Activated CD8-positive, alpha-beta memory T cell treated with anti-CD3 and anti-CD28 coated beads, Interleukin-2, amount 50 U/mL, for 4 hours (primary cell): ENCODE data around the gene DOK5.

Source experiments
- DNase-seq: peaks from one replicate; pipeline ENCODE4 v3.0.0-alpha.2; 2020

The DOK5 gene

GRCh38 chr20:54619682-54620081 is 144.3 kb downstream of the DOK5 start:
- no peak for DNase-seq

DNA sequence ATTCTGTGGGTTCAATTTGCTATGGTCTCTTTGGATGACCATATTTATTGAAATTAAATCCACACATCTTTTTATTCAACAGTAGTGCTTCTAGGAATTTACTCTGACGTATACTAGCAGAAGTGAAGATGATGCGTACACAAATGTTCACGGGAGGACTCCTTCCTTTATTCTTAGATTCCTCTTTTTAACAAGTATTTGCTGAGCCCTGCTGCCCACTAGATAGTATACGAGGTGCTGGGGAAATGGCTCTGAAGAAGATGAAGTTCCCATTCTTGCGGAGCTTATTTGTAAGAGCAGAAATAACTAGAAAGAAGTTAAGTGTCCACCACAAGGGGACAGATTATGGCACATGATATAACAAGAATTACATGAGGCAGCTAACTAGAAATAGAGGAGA is 145.2 kb downstream of the DOK5 start:
- DNase-seq: no peak

DNA sequence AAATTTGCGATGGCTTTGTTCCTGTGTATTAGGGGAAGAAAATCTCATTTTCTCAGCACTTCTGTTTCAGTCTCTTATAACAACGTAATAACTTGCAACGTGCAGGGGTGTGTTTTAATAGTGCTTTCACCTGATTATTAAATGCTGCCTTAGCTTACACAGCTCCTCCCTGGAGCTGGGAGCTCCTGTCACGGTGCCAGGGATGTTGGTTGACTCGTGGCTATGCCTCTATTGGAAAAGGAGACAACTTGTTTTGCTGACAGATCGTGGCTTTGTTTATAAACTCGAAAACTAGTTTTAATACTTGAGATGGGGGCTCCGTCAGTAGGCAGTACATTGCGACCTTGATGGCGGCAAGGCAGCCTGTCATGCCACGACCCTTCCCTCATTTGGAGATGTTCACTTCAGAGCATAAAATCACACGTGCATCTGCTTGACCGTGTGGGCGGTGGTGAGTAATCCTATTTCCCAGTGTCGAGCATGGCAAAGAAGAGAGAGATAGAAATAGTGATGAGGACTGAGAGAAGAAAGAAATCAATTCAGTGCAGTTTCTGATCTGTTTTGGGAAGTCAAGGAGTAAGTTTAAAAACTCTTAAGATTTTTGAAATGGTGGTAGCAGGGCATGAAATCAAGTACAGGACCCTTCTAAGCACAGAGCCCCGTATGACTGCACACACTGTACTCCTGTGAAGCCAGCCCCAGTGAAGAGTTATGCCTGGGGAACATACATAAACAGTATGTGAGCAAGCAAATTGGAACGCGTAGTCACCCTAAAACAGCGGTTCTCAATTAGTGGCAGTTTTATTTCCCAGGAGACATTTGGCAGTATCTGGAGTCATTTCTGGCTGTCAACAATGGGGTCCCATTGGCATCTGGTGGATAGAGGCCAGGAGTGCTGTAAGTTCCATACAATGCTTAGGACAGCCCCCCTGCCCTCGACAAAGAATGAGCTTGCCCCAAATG is 147.2 kb downstream of the DOK5 start:
- no peak for DNase-seq

- DNase-seq: no peak
Observed at GRCh38 chr20:54623991-54624569, 148.7 kb downstream of the DOK5 start.

DNA sequence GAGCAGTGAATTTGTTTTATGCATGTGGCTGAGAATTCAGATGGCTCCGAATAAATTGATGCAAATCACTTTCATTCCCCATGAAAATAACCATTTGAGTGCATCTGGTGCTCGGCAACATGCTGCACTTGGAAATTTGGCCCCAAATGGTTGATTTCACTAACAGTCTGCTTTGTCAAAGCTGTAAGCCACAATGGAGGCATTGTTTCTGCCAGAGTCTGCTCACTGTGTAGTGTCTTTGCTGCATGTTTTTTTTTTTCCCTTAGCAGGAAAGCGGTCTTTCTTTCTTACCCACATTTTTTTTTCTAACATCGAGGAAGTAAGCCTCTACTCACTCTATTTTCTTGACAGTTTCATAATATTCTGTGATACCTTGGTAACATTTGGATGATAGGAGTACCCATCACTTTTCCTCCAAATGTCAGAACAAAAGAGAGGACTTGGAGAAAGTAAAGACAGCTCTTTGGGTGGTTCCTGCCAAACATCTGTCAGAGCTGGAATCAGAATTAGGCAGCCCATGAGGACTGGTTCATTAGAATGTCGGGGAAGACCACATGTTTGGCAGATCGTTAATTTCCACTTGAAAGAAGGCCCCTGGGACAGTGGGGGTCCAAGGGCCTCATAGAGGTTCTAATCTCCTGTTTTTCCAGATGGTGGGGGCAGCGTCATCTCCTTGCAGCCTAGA is 149.5 kb downstream of the DOK5 start:
- DNase-seq: no peak

DNA sequence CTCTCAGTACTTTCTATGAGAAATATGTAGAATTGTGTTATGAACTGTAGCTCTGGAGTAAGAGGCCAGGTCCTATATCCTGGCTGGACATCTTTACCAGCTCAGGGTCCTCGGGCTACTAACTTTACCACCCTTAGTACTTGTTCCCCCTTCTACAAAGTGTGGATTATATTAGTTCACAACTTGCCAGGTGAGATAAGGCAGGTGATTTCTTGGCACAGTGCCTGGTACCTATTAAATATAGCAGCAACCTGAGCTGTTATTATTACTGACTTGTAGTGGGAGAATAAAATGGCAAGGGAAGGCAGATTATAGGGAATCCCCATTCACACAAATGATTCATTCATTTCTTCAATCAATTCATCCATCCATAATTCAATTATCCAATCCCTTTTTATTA is 150.1 kb downstream of the DOK5 start:
- no peak for DNase-seq

GRCh38 chr20:54626126-54626525 is 150.7 kb downstream of the DOK5 start:
- no peak for DNase-seq

GRCh38 chr20:54629632-54630031 is 154.2 kb downstream of the DOK5 start:
- no peak for DNase-seq

DNA sequence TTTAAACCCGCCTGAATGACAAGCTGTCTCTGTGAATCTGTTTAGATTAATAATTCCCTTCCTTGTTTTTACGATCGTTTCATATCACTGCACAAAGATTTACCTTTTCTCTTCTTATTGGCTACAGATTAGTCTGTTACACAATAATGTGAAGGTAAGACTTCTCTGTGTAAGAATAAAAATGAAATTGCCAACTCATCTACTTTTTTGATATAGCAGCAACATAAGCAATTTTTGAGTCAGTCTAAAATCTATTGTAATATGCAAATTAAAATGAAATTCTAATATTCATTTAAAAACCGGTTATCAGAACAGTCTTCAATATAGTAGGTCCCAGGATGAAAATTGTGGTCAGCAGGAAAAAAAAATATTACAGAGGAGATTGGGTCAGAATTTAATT is 155.2 kb downstream of the DOK5 start:
- no peak for DNase-seq

GRCh38 chr20:54631059-54631458 is 155.7 kb downstream of the DOK5 start:
- DNase-seq: no peak

- no peak for DNase-seq
Observed at GRCh38 chr20:54633374-54634355, 158.3 kb downstream of the DOK5 start.

DNA sequence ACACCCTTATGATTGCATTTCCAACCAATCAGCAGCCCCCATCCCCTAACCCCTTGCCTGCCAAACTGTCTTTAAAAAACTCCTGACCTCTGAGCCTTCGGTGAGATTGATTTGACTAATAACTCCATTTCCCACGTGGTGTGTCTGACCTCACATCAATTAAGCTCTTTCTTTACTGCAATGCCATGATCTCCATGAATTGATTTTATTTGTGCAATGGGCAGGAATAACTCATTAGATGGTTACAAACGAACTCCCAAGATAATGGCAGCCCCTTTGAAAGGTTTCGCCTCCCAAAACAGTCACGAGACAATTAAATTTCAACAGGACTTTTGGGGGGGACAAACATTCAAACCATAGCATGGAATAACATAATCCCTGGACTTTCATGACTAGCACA is 161.2 kb downstream of the DOK5 start:
- no peak for DNase-seq

DNA sequence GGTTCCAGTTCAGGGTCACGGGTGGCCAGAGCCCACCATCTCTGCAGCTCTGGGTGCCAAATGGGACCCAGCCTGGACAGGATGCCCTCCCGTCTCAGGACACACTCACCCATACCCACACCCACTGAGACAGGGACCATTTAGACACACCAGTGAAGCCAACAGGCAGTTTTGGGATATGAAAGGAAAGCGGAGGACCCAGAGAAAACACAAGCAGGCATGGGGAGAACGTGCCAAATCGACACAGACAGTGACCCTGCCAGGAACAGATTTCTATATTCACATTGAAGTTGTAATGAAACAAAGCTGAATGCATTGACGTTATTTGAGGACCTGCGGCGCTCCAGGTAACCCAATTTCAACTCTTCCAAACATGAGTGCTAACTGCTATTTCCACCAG is 164.5 kb downstream of the DOK5 start:
- DNase-seq: no peak

DNA sequence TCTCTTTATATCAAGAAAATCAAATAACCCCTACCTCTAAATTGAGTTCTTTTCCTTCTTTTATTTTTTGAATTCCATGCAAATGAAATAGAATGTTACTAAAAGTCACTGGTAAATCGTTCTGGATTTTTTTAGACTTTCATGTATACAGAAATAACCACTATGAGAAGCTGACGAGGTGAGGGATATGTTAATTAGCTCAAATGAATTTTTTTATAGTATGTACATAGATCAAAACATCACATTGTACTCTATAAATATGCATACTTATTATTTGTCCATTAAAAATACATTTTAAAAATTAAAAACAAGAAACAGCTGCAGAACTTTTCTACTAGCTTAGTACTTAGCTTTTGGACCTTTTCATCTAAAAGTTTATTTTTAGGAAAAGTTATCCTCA is 165.4 kb downstream of the DOK5 start:
- DNase-seq: no peak

DNA sequence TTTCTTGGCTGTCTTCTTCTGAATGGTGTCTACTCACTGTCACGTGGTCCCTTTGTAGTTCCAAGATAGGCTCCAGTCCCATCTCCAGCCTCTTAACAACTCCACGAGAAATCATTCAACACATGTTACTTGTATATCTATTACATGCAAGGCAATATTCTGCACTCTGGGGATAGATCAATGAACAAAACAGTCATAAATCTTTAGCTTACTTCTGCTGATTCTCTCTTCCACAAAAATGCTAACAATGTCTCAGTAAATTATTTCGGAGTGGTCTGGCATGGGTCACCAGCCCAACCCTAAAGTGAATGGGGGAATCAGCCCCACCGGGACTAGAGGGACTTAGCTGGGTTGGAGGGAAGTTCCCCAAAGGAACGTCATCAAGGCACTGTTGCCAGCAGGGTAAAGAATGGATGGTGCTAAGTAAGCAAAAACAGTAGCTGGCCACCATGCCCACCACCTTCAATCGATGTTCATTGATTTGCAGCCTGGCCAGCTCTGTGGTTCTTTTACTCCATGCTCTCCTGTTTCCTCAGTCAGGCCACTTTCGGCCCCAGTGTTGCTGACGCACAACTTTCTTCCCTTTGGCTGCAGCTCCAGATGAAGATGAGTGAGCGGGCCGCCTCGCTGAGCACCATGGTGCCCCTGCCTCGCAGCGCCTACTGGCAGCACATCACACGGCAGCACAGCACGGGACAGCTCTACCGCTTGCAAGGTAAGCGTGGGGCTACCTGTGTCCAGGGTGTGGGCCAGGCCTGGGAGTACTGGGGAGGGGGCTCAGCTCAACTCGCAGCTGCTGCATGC is 167.7 kb downstream of the DOK5 start:
- DNase-seq: no peak

GRCh38 chr20:54643761-54644160 is 168.4 kb downstream of the DOK5 start:
- no peak for DNase-seq

DNA sequence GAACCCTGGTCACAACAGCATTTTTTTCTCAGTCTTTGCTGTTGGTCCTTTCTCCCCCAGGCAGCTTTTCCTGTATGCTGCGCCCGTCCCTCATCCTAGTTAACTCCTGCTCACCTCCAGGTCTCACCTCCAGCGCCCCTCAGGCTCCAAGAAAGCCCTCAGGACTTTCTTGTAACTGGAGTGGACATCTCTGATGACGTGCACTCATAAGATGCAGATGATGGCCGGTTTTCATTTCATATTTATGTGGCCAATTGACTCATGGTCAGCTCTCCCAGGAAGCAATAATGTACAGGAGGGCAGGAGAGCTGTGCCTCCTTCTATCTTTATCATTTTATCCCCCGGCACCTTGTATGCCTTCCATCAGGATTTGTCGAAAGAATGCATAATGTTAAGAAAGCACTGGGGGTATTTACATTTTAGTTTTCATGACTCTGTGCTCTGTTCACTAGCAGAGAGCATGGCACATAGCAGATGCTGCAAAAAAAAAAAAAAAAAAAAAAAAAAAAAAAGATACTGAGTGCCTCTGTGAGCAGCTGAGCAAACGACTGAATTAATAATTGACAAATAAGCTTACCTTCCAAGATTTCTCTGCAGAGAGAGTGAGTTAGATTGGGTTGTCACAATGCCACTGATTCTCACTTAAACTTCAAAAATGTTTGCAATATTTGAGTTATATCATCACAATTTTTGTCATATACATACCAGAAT is 170.2 kb downstream of the DOK5 start:
- DNase-seq: no peak

DNA sequence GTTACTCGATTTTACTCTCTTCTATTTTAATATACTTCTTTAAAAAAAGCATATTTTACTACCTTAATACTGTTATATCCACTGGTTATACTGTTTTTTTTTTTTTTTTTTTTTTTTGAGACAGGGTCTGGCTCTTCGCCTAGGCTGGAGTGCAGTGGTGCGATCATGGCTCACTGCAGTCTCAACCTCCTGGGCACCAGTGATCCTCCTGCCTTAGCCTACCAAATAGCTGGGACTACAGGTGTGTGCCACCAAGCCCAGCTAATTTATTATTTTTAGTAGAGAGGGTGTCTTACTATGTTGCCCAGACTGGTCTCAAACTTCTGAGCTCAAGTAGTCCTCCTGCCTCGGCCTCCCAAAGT is 170.7 kb downstream of the DOK5 start:
- DNase-seq: no peak

DNA sequence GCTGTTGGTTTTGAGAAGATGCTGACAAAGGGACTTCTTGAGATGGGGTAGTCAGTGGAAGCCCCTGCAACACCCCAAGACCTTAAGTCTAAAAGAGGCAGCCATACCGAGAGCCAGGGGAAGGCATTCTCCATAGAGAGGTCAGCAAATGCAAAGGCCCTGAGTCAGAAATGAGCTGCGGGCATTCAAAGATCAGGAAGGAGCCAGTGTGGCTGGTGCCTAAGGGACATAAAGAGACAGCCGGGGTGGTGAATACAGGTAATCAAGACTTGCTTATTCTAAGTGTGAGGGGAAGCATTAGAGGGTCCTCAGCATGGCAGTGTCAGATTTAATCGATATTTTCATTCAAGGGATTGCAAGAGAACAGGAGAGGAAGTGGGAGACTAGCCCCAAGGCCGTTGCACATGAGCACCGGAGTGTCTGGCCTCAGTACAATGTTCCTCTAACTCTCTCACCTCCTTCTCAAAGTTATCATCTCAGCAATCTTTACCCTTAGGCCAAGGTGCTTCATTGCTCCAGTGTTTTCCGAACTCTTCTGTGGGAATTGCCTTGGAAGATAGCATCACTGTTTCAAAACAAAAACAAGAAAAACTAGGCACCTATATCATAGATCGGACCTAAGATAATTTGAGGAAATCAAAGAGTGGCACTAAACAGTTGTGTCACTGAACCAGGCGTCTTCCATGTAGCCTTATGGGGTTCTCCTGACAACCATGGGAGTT is 173.2 kb downstream of the DOK5 start:
- DNase-seq: no peak

DNA sequence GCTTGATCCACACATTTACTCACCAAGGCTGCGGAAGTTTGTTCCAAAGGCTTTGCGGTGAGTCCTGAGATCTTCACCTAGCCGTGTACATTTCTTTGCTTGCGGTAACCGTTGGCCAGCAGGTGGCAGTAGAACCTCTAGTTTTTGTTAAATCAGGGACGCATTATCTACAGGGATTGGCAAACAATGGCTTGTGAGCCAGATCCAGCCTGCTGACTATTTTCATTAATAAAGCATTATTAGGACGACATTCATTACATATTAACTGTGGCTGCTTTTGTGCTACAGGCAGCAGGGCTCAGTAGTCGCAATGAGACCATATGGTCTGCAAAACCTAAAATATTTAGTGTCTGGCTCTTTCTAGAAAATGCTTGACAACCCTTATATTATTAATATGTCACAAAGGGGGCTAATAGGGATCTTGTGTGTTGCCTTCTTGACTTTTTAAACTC is 174.1 kb downstream of the DOK5 start:
- peak; percentile 53 for DNase-seq
